GM06990 (cell line): ENCODE data around the gene MYO5A.

Experiments
- DNase-seq: peaks from one replicate; pipeline ENCODE4 v3.0.0-alpha.2; 2011; ENCODE audit not compliant: insufficient read length; ENCODE audit errors: extremely low read depth
- H3K27me3 ChIP-seq: replicated peaks from 2 replicates; pipeline ENCODE4 v1.6.0; 2011; ENCODE audit warnings: low read length; ENCODE audit not compliant: control insufficient read depth, insufficient read depth
- H3K36me3 ChIP-seq: 2 replicates; pipeline ENCODE4 v1.5.1; 2011; ENCODE audit warnings: low read length; ENCODE audit not compliant: control insufficient read depth, insufficient read depth
- H3K4me3 ChIP-seq: replicated peaks from 2 replicates; pipeline ENCODE4 v1.5.1; 2011; ENCODE audit warnings: low read depth, mild to moderate bottlenecking, control low read depth, low read length
- CTCF ChIP-seq: IDR thresholded peaks from 2 replicates; pipeline ENCODE4 v1.5.1; 2011; ENCODE audit warnings: low read length, control low read depth, mild to moderate bottlenecking, inconsistent platforms; ENCODE audit not compliant: insufficient read depth, poor library complexity, severe bottlenecking

MYO5A gene

DNA sequence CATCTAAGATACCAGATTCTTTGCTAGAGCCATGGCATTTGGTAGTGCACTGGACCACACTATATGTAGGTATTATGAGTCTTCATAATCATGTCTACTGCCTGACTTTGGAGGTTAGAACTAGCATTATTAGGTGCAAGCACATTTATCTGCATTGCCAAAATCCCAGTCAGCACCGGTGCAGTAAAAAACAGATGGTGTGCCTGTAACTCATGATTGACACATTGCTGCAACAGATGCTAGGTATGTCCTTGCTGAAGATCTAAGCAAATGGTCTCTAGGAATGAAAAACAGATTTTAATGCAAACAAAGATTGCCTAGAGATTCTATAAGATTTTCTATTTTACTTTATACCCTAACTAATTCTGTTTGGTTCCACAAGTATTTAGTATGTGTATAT lies 47.7 kb downstream of the MYO5A start:
- no peaks in the 10 kb centered on the region for H3K36me3 ChIP-seq
- no peaks in the 10 kb centered on the region for H3K27me3 ChIP-seq
- H3K4me3 ChIP-seq, result no peak overlapping the region
- no peak for TF ChIP-seq CTCF
- DNase-seq, result no peak

DNA sequence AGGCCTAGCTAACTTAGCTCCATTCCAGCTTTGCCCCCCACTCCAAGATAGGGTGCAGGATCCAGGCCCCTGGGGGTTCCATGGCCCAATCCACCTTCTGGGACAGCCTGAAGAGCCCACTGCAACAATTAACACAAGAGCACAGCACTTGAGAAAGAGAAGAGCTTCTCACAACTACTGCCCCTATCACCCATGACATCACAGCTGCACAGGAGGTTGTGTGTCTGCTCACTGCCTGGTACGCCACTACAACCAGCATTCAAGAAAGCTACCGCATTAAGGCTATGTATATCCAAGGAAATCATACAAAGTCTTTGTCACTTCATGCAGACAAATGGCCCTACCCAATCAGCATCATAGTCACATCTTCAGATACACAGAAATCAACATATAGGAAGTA lies 62.0 kb downstream of the MYO5A start:
- TF ChIP-seq CTCF, result no peak
- H3K36me3 ChIP-seq, result no peaks in the 10 kb centered on the region
- no peaks in the 10 kb centered on the region for H3K27me3 ChIP-seq
- no peak for DNase-seq
- H3K4me3 ChIP-seq, result no peak overlapping the region

DNA sequence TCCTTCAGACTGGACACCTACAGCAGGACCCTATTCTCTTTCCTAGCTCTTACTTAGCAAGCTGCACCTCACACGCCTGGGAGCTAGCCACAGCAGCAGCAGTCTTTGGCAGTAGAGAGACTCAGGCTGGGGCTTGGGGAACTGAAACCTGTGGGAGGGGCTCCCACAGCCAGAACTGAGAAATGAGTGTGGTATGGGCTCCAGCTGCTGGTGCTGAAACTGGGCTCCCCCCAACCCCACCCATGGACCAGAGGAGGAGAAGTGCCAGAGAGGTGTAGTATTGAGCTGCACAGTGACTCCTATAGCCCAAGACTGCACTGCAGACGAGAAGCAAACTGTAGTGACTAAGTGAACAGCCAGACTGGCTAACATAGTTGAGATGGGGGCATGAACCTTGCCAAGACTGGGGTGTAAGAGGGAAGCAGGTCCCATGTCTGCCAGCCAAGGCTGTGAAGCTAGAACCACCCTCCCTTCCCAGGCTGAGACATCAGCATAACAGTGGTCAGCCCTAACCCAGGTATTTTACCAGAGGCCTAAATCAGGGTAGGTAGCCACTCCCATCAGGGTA lies 62.5 kb downstream of the MYO5A start:
- H3K27me3 ChIP-seq, result no peaks in the 10 kb centered on the region
- H3K36me3 ChIP-seq, result no peaks in the 10 kb centered on the region
- H3K4me3 ChIP-seq, result peak overlapping the region; percentile 16; the same call in 1 of the 2 replicates
- peak; percentile 86 for DNase-seq
- peak; percentile 62 for TF ChIP-seq CTCF

DNA sequence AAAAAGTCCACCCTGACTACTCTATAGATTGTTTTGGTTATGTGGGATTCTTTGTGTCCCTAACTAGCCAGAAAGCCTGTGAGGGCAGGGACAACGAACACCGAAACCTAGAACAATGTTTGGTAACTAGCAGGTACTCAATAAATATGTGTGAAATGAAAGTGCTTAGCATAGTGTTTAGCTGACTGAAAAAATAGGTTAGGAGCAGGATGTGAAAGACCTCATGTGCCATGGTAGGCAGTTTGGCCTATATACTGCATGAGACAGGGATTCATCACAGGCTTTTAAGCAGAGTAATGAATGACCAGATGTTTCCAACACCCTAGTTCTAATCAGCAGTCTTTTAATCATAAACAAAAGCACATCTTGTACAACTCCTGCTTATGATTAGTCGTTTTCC lies 64.2 kb downstream of the MYO5A start:
- H3K27me3 ChIP-seq, result no peaks in the 10 kb centered on the region
- no peak for TF ChIP-seq CTCF
- no peaks in the 10 kb centered on the region for H3K36me3 ChIP-seq
- peak overlapping the region; percentile 7 for H3K4me3 ChIP-seq
- DNase-seq, result peak; percentile 54

DNA sequence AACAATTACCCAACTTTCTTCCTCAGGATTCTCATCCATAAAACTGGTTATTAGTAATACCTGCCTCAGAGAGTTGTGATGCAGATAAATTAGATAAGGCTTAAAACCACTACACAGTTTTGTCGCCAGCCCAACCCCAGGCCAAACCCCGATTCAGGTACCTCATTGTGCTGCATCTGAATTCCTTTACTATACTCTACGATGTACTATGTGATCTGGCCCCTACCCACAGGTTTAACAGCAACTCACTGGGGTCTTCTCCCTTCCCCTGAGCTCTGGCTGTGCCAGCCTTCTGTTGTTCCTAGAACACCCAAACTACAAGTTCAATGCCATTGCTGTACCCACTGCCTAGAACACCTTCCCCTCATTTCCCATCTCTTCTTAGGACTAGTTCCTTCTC lies 64.6 kb downstream of the MYO5A start:
- Histone ChIP-seq H3K4me3 (no peak overlapping the region), H3K36me3 (no peaks in the 10 kb centered on the region), H3K27me3 (no peaks in the 10 kb centered on the region)
- no peak for DNase-seq
- no peak for TF ChIP-seq CTCF

DNA sequence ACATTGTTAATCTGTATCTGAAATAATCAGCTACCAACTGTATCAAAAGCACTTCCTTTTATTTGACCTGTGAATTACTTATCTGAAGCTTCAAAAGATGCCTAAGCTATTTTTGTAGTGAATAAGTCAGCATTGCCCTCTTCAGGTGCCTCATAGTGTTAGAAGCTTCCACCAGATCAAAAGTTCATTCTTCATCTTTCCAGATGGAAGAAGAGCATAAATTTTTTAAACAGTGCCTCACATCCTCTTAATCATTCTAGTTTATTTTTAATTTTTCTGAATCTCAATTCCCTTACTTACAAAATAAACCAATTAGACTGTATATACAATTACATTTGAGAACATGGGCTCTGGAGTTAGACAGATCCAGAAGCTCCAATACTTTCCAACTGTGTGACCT lies 65.0 kb downstream of the MYO5A start:
- TF ChIP-seq CTCF, result peak; percentile 25
- no peaks in the 10 kb centered on the region for H3K36me3 ChIP-seq
- DNase-seq, result no peak
- H3K4me3 ChIP-seq, result no peak overlapping the region
- no peaks in the 10 kb centered on the region for H3K27me3 ChIP-seq
